Measurements from ENCODE around the gene RHOU.

Gene RHOU

DNA sequence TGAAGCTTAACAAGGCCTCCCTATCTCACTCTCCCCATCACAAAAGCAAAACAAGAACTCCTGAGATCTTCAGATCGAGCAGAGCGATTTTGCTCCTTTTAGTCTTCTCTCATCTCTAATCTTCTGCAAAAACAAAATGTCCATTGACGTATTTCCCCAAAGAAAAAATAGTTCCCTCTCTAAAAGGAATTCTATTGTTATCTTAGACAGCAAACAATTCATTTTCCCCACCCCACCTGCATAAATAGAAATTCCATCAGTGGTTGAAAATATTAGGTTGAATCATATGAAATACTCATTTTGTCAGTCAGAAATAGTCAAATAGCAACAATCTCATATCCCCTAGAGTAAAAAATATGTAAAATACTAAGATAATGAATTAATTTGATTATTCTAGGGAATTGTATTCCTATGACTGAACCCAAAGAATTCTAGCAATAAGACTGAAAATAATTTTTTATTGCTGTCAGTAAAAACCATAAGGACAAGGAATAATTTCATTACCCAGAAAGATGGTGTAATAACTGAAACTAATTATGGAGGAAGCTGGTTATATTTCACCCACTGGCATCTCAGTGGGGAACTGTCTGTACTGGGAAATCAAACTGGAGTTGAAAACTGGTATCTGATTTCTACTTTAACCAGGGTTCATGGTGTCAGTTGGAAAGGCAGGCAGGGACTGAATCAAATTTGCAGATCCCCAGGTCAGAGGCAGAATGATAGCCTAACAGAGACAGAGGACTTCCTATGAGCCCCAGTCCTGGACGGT, 51.3 kb downstream of the RHOU start:
- no peak for DNase-seq

DNA sequence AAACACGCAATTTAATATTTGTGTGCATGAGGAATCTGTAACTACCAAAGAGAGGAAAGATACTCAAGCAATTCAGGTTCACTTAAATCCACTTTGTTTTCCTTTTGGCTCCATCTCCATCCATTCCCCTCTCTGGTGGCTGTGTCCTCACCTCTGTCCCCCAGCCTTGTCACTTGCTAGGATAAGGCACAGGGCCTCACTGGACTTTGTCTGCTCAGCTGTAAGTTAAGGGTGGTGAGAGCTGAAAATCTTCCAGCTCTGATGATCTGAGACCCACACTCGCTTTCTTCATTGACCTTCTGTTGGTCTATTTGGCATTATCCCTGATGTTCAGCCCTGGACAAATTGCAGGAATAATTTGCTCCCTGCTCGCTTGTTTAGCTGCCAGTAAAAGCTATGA, 56.5 kb downstream of the RHOU start:
- no peak for DNase-seq

DNA sequence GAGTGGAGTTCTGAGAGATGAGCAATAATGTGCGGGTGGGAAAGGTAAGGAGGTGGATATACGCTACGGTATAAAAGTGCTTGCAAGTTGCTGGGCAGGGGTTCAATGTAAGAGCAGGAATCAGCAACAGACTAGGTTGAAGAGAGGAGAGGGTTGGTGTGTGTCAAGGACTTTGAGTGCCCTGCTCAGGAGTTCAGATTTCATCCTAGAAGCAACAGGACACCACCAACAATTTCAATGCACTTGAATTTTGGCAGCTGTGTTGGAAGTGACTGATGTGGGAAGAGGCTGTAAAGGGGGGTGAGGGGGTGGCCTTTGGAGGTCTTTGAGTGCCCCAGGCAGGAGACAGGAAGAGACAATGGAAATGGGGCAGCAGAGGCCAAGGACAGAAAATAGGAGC, 57.3 kb downstream of the RHOU start:
- no peak for DNase-seq

DNA sequence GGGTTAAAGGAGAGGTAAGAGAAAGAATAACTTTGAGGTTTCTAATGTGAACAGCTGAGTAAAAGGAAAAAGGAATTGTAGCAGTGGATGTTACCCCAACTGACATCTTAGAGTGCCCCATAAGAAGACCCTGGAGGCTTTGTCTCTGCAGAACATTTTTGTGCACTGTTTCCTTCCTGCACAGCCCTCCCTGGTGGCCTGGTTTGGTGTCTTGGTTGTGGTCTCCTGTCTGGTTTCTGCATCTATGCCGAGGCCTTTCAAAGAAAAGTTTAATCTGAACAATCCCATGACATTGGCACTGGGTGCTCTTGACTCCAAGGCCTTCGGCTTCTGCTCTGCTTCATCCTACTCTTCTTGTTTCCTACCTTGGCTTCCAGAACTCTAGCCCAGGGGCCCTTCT, 57.8 kb downstream of the RHOU start:
- no peak for DNase-seq

GRCh38 chr1:228794173-228794572, 58.9 kb downstream of the RHOU start:
- DNase-seq: no peak

DNA sequence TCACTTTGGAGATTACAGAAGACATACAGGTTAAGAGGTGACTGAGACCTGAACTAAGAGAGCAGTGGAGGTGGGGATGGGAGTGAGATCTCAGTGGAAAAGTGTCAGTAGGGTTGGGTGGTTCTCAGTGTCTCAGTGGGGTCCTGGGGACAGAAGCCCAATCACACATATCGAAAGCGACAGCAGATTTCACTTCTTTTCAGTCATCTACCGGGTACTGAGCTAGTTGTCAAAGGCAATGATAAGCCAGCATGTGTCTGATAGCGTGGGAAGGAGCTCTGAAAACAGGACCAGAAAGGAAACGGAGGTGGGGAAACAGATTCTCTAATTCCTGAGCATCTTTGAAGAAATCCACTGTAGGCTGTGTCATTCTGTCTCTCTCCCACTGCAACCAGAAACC, 59.5 kb downstream of the RHOU start:
- no peak for DNase-seq

DNA sequence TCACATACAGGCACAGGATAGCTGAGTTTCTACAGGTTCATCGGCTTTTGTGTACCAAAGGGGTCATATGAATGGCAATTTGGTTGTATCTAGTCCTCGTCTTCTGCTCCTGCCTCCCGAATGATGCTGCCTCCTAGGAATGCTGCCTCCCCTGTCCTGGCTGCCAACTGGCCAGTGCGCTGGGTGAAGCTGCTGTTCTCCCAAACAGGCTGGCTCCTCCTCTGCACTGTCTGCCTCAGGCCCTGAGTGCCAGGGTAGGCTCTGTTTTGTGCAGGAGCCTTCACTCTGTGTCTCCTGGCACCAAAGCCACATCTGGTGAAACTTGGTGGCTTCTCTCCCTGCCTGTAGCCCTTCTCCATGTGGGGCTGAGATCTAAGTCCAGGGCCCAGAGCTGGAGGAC, 60.3 kb downstream of the RHOU start:
- DNase-seq: no peak

Data from femur (tissue), 1 donor.